Natural killer cell (primary cell): Measurements from ENCODE around the gene GALNT3. TPM values are rescaled to one million over a fixed set of nuclear protein-coding genes. Genes with fewer than 3 reads are reported as not detected.

Experiments used
- ATAC-seq, 3 donors: fragments of 150-1000 bp in 2 of 3; fragments of 200-7000 bp in 1 of 3; cut with Tn5 transposase; 1 replicate in 1 of 3; 2 replicates in 2 of 3; pipeline ENCODE4 v1.10.0; 2021; ENCODE audit warnings: mild to moderate bottlenecking in 2 of 3, moderate library complexity in 2 of 3
- DNase-seq, 2 donors: peaks; one replicate each; pipeline versions ENCODE4 v3.0.0 to v3.0.0-alpha.2; 2013 to 2021; ENCODE audit warnings: mixed read lengths in 1 of 2
- H3K27ac ChIP-seq: one replicate; pipeline ENCODE4 v1.5.1; 2013; ENCODE audit warnings: mild to moderate bottlenecking, low read length
- H3K27me3 ChIP-seq: one replicate; pipeline ENCODE4 v1.6.1; 2013; ENCODE audit warnings: low read length; ENCODE audit not compliant: control insufficient read depth, insufficient read depth
- H3K36me3 ChIP-seq: one replicate; pipeline ENCODE4 v1.6.1; 2013; ENCODE audit warnings: low read length; ENCODE audit not compliant: control insufficient read depth, insufficient read depth
- H3K4me1 ChIP-seq: one replicate; pipeline ENCODE4 v1.6.1; 2013; ENCODE audit warnings: low read length; ENCODE audit not compliant: control insufficient read depth, insufficient read depth
- H3K4me3 ChIP-seq: one replicate; pipeline ENCODE4 v1.5.1; 2013; ENCODE audit warnings: low read length
- H3K9me3 ChIP-seq: one replicate; pipeline ENCODE4 v1.6.1; 2013; ENCODE audit warnings: low read length; ENCODE audit not compliant: control insufficient read depth, insufficient read depth
- H3K27ac Mint-ChIP-seq, 2 donors: one replicate each; pipeline ENCODE4 v1.8.0; 2022; ENCODE audit warnings: mild to moderate bottlenecking in 2 of 2, mixed read lengths in 2 of 2, moderate library complexity in 1 of 2
- H3K27me3 Mint-ChIP-seq, 2 donors: one replicate each; pipeline ENCODE4 v1.8.0; 2022; ENCODE audit warnings: low read depth in 2 of 2, mixed read lengths in 2 of 2
- H3K36me3 Mint-ChIP-seq: one replicate; pipeline ENCODE4 v1.8.0; 2022; ENCODE audit warnings: mixed read lengths
- H3K4me1 Mint-ChIP-seq, 2 donors: one replicate each; pipeline ENCODE4 v1.8.0; 2022; ENCODE audit warnings: mixed read lengths in 2 of 2
- H3K4me3 Mint-ChIP-seq: one replicate; pipeline ENCODE4 v1.8.0; 2022; ENCODE audit warnings: mild to moderate bottlenecking, moderate library complexity, mixed read lengths
- H3K9me3 Mint-ChIP-seq, 2 donors: one replicate each; pipeline ENCODE4 v1.8.0; 2022; ENCODE audit warnings: mixed read lengths in 2 of 2
- WGBS: methylation state at CpG from one replicate; pipeline ENCODE4 v1.1.7; 2013; ENCODE audit warnings: missing lambda C conversion rate; ENCODE audit not compliant: insufficient coverage; 5-methylcytosine and 5-hydroxymethylcytosine counted together
- intact Hi-C: fragments of 100-400 bp; cut with micrococcal nuclease; formaldehyde crosslinking; loops from one replicate; pipeline ENCODE4 v1.14.2; 2022
- total RNA-seq, 4 donors: library from RNA; stranded (reverse); fragments of 120-200 nt in 1 of 4; gene quantifications; one replicate each; pipeline versions ENCODE4 v1.2.3 to v1.2.4, GENCODE V29; 2013 to 2022
- TF ChIP-seq, protein P1 (sequence below): fragments of 200-600 bp; IDR thresholded peaks from one replicate; pipeline ENCODE4 v1.8.0; 2022; ENCODE audit warnings: antibody characterized with exemption

GALNT3 gene
- total RNA-seq, 3 donors from 2014 or later (not counting 1 experiment from before 2014, with no cell fraction given), result 42.9 to 52.7 (median 47.4) TPM

DNA sequence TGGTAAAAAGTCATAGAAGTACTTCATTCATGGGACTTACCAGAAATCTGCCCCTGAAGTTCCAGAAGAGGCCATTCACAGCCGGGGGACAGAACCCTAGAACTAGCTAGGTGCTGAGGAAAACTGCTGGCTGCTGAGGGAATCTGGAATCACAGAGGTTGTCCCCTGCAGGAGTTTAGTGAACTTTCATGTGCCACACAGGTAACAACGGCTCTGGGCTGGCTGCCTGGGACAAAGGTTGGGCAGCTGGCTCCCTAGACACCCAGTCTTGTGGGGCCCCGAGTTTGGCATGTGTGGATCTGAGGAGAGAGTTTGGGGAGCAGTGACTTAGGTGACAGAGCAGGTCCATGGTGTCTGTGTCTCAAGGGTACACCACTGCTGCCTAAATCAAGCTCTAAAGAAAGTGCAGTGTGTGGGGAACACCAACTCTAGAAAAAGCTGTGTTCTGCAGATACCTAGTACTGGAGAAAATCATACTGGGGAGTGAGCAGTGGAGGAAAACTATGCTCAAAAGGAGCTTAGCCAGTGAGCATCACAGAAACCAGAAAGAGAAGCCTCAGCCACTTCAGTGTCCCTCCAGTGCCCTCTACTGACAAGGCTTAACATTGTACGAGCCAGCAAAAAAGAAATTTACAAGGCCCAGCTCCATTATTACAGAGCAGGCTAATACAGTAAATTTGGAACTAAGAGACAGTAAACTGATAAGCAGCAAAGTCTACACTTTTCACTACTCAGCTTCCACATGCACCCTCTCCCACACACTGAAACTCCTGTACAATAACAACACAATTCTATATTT, 15.2 kb downstream of the GALNT3 start:
- Histone ChIP-seq H3K36me3 (no peaks in the 10 kb centered on the region), H3K4me3 (no peak overlapping the region), H3K27me3 (no peaks in the 10 kb centered on the region), H3K27ac (peak overlapping the region; percentile 6), H3K9me3 (no peaks in the 10 kb centered on the region), H3K4me1 (peaks cover 5% of the 10 kb centered on the region)
- H3K4me3 Mint-ChIP-seq, result no peak overlapping the region
- H3K36me3 Mint-ChIP-seq, result peaks cover 6% of the 10 kb centered on the region
- ATAC-seq (peak in 1 of 3 donors; percentile 26), DNase-seq (no peak)
- H3K9me3 Mint-ChIP-seq, result peaks cover 0 to 2% of the 10 kb centered on the region in 2 donors
- intact Hi-C loops, result no loop called here
- H3K4me1 Mint-ChIP-seq, result peaks cover 57 to 68% of the 10 kb centered on the region in 2 donors
- 96% methylated on average over 4 of the region's 4 CpGs for WGBS
- TF ChIP-seq, protein P1, sequence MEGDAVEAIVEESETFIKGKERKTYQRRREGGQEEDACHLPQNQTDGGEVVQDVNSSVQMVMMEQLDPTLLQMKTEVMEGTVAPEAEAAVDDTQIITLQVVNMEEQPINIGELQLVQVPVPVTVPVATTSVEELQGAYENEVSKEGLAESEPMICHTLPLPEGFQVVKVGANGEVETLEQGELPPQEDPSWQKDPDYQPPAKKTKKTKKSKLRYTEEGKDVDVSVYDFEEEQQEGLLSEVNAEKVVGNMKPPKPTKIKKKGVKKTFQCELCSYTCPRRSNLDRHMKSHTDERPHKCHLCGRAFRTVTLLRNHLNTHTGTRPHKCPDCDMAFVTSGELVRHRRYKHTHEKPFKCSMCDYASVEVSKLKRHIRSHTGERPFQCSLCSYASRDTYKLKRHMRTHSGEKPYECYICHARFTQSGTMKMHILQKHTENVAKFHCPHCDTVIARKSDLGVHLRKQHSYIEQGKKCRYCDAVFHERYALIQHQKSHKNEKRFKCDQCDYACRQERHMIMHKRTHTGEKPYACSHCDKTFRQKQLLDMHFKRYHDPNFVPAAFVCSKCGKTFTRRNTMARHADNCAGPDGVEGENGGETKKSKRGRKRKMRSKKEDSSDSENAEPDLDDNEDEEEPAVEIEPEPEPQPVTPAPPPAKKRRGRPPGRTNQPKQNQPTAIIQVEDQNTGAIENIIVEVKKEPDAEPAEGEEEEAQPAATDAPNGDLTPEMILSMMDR, result no peak
- H3K27ac Mint-ChIP-seq, result peak overlapping the region; percentile 85 to 86
- H3K27me3 Mint-ChIP-seq, result no peaks in the 10 kb centered on the region

DNA sequence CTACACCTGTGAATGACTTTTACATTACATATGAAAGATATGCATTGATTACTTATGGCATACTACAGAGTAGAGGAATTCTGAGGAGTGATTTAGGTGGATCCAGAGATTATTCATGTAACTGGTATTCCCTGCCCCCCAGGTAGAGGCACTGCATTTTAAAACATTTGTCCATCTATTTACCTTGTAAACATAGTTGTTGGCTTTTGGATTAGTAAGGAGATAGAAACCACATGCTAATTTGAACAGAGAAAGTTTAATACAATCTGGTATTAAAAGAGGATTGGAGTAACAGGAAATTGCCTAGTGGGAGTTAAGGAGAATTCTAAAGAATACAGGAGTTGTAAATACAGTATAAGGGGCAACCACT, 15.9 kb downstream of the GALNT3 start:
- Mint-ChIP-seq H3K27me3 (no peaks in the 10 kb centered on the region), H3K4me3 (no peak overlapping the region), H3K4me1 (peaks cover 59 to 68% of the 10 kb centered on the region in 2 donors), H3K36me3 (peaks cover 6% of the 10 kb centered on the region), H3K27ac (peak overlapping the region; percentile 85 to 86), H3K9me3 (peaks cover 0 to 2% of the 10 kb centered on the region in 2 donors)
- H3K36me3 ChIP-seq, result no peaks in the 10 kb centered on the region
- no peaks in the 10 kb centered on the region for H3K27me3 ChIP-seq
- ATAC-seq (no peak), DNase-seq (no peak)
- peaks cover 5% of the 10 kb centered on the region for H3K4me1 ChIP-seq
- H3K9me3 ChIP-seq, result no peaks in the 10 kb centered on the region
- TF ChIP-seq, protein P1, result no peak
- peak overlapping the region; percentile 66 for H3K27ac ChIP-seq
- intact Hi-C loops, result no loop called here
- H3K4me3 ChIP-seq, result no peak overlapping the region

DNA sequence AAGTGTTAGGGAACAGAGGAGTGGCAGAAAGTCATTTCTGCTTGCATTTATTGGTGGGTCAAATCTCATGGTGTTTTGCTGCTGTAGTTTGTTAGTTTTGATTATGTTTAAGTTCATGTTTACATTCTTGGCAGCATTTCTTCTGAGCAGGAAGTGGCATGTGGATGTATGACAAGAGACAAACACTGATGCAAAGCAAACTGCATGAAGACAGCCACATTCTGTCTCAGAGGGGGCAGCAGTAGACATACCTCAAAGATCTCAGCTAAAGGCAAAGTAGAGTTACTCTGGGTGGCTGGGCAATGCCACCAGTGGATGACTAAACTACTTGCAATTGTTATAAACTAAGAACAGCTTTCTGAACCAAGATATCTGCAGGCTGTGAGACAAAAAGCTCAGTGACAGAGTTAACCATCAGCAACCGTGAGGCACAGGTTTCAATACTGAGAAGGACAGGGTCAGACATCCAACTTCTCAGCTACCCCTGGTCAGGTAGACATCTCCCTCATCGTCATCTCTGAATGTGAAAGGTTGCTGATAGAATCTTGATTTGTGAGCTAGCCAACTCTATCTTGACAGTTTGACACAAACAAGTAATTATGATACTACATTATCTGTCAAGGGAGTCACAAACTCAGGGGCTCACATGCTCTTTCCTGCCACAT, 16.4 kb downstream of the GALNT3 start:
- Mint-ChIP-seq H3K4me1 (peaks cover 64 to 68% of the 10 kb centered on the region in 2 donors), H3K36me3 (peaks cover 6% of the 10 kb centered on the region)
- no peak overlapping the region for H3K4me3 ChIP-seq

More for the DNA sequence above, 16.4 kb downstream of the GALNT3 start:
- Mint-ChIP-seq H3K27me3 (no peaks in the 10 kb centered on the region), H3K4me3 (peak overlapping the region; percentile 38), H3K9me3 (peaks cover 0 to 2% of the 10 kb centered on the region in 2 donors), H3K27ac (peak overlapping the region; percentile 85 to 86)
- ATAC-seq (peak; percentile 80 to 85 (median 84)), DNase-seq (peak in 1 of 2 donors; percentile 32)
- peak overlapping the region; percentile 66 for H3K27ac ChIP-seq
- H3K4me1 ChIP-seq, result peaks cover 5% of the 10 kb centered on the region
- no peaks in the 10 kb centered on the region for H3K9me3 ChIP-seq
- no peaks in the 10 kb centered on the region for H3K36me3 ChIP-seq
- intact Hi-C loops, result no loop called here
- WGBS, result 67% methylated on average over 1 of the region's 2 CpGs
- no peaks in the 10 kb centered on the region for H3K27me3 ChIP-seq
- TF ChIP-seq, protein P1, result no peak
